HG03442 (cell line): ENCODE measurements around the gene CNPY2.
"Not testable (repeated sequence)": the region's sequence is repeated elsewhere in the genome, so short reads cannot be mapped to it uniquely, and the experiment has no call there.

Experiments used
- ATAC-seq: cut with Tn5 transposase; IDR thresholded peaks from one replicate; pipeline ENCODE4 v1.9.1; 2021; ENCODE audit warnings: mild to moderate bottlenecking, moderate library complexity; ENCODE audit not compliant: unreplicated experiment

CNPY2 gene

GRCh38 chr12:56333679-56334489, 18.1 kb upstream of the CNPY2 start, which contains the start of gene PAN2:
TSS of gene PAN2 (minus strand) at chr12:56334000. CDS start at chr12:56333094, 906 bp downstream.
- peak; percentile 92 for ATAC-seq

DNA sequence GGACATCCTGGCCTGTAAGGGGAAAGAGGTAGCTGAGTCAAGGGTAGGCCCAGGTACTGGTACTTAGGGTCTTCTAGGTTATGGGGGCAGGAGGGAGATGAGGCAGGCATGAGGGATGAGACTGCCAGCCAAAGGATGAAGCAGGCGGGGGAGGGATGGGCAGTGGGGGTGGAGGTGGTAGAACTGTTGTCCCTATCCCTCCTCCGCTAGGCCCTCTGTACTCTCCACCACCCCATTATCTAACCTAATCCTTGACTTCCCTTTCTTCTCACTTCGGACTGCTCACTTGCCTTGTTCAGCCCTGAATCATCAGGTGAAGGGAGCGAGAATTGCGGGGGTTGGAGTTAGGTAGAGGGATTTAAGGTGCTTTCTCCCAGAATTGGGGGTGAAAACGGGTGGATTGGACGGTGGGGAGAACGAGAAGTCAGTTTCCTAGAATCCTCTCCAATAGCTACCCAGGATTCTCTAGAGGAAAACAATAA, 17.4 kb upstream of the CNPY2 start:
- ATAC-seq: no peak

DNA sequence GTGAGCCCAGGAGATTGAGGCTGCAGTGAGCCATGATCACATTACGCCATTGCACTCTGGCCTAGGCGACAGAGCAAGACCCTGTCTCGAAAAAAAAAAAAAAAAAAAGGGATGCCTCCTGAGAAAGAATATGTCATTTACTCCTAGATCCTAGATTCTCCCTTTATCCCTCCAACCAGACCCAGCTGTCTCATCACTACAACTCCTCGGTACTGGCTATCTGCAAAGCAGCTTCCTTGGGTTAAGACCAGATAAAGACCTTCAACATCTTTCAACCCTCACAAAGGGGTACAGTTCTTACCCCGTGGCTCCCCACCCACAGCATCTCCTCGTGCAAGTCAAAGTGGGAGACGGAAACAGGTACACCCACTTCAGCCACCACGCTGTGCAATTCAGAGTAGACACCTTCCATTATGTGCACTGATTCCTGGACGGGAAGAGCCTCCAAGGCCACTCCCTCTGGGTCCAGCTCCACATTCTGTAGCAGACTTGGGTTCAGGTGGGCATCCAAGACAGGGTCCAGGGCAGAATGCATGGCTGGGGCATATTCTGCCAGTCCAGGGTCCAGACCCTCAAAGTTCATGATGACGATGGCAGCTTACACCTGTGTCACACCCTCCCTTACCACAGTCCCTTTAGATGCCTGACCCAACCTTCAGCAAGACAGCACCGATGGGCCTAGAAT, 16.9 kb upstream of the CNPY2 start:
- ATAC-seq: no peak

- no peak for ATAC-seq
Measured at GRCh38 chr12:56330936-56331490, 15.2 kb upstream of the CNPY2 start.

DNA sequence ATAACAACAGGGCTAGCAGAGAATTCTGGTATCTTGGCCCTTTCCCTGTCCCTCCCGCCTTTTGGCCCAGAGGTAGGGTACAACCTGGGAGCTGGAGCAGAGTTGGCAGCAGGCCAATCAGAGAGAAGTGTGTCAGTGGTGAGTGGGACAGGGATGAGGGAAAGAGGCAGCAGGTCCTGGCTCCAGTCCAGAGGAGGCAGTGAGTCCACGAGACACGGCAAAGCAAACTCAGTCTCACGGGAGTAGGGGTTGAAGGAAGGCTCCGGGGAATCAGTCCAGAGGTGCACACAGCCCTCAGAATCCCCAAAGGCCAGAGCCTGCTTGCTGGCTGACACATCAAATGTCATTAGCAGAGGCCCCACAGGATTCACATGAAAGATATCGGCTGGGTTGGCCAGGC, 10.7 kb upstream of the CNPY2 start:
- ATAC-seq: no peak

GRCh38 chr12:56326126-56326525, 10.3 kb upstream of the CNPY2 start:
- ATAC-seq: no peak

DNA sequence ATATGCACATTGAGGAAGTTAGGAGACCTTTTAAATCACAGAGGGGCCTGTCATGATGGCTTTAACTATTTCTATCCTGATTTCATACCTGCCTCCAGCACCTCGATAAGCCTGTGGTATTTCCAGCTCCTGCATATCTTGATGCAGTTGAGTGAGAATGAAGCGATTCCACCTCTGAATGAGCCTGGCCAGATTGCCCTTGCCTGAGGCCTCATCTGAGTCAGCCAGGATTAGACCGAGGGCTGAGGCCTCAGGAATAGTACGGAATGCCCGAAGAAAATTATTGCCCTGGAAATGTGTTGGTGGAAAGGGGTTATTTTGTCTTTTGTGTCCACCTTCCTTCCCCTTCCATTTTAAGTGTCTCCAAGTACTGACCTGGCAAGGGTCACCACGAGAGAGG, 8.4 kb upstream of the CNPY2 start:
- no peak for ATAC-seq

DNA sequence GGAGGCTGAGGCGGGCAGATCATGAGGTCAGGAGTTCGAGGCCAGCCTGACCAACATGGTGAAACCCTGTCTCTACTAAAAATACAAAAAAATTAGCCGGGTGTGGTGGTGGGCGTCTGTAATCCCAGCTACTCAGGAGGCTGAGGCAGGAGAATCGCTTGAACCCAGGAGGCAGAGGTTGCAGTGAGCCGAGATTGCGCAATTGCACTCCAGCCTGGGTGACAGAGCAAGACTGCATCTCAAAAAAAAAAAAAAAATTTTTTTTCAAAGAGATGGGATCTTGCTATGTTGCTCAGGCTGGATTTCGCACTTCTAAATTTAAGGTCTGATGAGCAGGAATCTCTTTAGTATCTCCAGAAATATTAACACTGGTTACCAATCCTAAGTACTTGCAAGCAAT, 5.8 kb upstream of the CNPY2 start:
- not testable (repeated sequence) for ATAC-seq

GRCh38 chr12:56321027-56321426, 5.2 kb upstream of the CNPY2 start:
- ATAC-seq: no peak

DNA sequence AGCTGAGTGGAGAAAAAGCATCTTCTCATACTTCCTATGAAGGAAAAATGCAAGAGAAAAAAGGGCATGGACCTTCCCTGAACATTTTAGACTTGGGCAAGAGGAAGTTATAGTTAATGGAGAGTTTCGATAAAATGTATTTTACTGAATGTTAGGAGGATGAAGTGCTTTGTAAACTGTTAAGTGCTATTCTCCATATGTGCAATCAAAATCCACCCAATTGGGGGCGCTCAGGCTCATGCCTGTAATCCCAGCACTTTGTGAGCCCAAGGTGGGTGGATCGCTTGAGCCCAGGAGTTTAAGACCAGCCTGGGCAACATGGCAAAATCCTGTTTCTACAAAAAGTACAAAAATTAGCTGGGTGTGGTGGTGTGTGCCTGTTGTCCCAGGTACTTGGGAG, 1.9 kb upstream of the CNPY2 start:
- ATAC-seq: no peak

DNA sequence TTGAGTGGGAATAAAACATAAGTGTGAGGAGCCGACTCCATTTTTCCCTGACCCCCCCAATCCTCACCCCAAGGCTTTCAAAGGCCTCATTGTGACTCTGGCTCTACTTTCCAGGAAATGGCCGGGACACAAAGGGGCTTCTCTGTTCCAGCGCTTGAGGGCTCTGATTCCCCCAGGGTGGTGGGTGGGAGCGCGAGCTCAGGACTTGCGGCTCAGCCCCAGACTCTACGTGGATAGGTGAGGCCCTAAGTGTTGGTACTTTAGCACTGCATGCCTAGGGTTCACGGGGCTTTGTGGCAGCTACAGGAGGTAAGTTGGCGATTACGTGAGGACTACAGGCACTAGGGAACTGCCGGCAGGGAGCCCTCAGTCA, 553 bp downstream of the CNPY2 start:
- ATAC-seq: no peak

- no peak for ATAC-seq
Measured at GRCh38 chr12:56311003-56311402, 4.8 kb downstream of the CNPY2 start.

DNA sequence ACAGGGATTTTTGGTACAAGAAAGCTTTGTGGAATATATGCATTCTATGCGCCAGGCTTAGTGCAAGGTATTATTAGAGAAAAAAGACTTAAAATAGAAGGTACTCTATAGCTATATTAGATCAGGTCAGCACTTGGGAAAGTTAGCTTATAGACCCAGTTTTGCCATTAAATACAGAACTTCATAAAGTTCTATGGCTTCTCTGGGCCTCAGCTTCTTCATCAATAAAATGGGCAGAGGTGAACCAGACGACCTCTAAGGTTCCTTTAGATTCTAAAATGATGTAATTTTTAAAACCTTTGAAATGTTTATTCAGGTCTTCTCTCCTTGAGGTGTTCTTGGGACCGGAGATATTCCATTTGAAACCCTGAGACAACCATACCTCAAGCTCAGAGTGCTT, 7.1 kb downstream of the CNPY2 start:
- ATAC-seq: no peak

GRCh38 chr12:56307221-56307965, 8.4 kb downstream of the CNPY2 start:
- no peak for ATAC-seq

DNA sequence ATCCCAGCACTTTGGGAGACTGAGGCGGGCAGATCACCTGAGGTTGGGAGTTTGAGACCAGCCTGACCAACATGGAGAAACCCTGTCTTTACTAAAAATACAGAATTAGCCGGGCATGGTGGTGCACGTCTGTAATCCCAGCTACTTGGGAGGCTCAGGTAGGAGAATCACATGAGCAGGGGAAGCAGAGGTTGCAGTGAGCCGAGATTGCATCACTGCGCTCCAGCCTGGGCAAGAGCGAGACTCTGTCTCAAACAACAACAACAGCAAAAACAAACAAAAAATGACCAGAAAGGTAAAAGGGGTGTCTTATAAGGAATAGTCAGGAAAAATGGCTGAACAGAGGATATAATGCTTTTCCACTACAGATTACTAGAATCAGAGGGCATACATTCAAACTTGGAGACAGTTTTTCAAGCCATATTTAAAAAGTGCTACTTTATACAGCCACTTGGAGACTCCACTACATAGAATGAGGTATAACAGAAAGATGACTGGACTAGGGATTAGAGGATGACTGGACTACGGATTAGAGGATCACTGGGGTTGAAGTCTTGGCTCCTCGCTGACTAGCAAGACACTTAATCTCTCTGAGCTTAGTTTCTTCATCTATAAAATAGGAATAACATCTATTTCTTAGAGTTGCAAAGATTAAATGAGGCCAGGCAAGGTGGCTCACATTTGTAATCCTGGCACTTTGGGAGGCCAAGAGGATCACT, 10.8 kb downstream of the CNPY2 start:
- ATAC-seq: no peak

GRCh38 chr12:56304276-56304675, 11.5 kb downstream of the CNPY2 start:
- no peak for ATAC-seq

GRCh38 chr12:56300644-56301464, 14.9 kb downstream of the CNPY2 start:
- no peak for ATAC-seq

GRCh38 chr12:56299853-56300643, 15.7 kb downstream of the CNPY2 start, which contains the start of gene CS:
TSS of gene CS (minus strand) at chr12:56300330. CDS start at chr12:56300201, 129 bp downstream.
- ATAC-seq: peak; percentile 94
